ENCODE results near the gene TNNC2. TPM values are rescaled to one million over a fixed set of nuclear protein-coding genes. Genes with fewer than 3 reads are reported as not detected.

The TNNC2 gene
- total RNA-seq, 1 donor from 2014 or later = 0.61 TPM

GRCh38 chr20:45843506-45843905, 16.4 kb upstream of the TNNC2 start:
- no peaks in the 10 kb centered on the region for H3K4me1 ChIP-seq
- H3K4me3 ChIP-seq = no peak overlapping the region
- no peak for DNase-seq
- H3K27me3 ChIP-seq = no peaks in the 10 kb centered on the region
- H3K36me3 ChIP-seq = peaks cover 84% of the 10 kb centered on the region
- intact Hi-C loops (cut with DNase I) = no loop called here
- no peak for TF ChIP-seq CTCF (IDR thresholded peaks at IDR 0.05)
- no peak overlapping the region for H3K27ac ChIP-seq
- ATAC-seq = no peak
- no peaks in the 10 kb centered on the region for H3K9me3 ChIP-seq

GRCh38 chr20:45842169-45842812, 15.2 kb upstream of the TNNC2 start:
- intact Hi-C loops (cut with DNase I) = no loop called here
- Histone ChIP-seq H3K36me3 (peaks cover 83% of the 10 kb centered on the region), H3K4me3 (no peak overlapping the region), H3K4me1 (no peaks in the 10 kb centered on the region), H3K27ac (no peak overlapping the region), H3K27me3 (no peaks in the 10 kb centered on the region), H3K9me3 (no peaks in the 10 kb centered on the region)
- DNase-seq = no peak
- ATAC-seq = peak; percentile 29
- TF ChIP-seq CTCF (IDR thresholded peaks at IDR 0.05) = no peak

- H3K27me3 ChIP-seq = no peaks in the 10 kb centered on the region
- no peaks in the 10 kb centered on the region for H3K9me3 ChIP-seq
- DNase-seq (no peak), ATAC-seq (no peak)
- intact Hi-C loops (cut with DNase I) = no loop called here
- H3K36me3 ChIP-seq = peaks cover 80% of the 10 kb centered on the region
- no peak overlapping the region for H3K27ac ChIP-seq
- H3K4me3 ChIP-seq = no peak overlapping the region
- H3K4me1 ChIP-seq = no peaks in the 10 kb centered on the region
- no peak for TF ChIP-seq CTCF (IDR thresholded peaks at IDR 0.05)
These were observed 14.5 kb upstream of the TNNC2 start for GRCh38 chr20:45841407-45842129.

GRCh38 chr20:45840700-45841198, 13.6 kb upstream of the TNNC2 start:
- peaks cover 3% of the 10 kb centered on the region for H3K4me1 ChIP-seq
- ATAC-seq (peak; percentile 28), DNase-seq (no peak)
- H3K27ac ChIP-seq = no peak overlapping the region
- H3K27me3 ChIP-seq = no peaks in the 10 kb centered on the region
- intact Hi-C loops (cut with DNase I) = no loop called here
- TF ChIP-seq CTCF (IDR thresholded peaks at IDR 0.05) = no peak
- peaks cover 72% of the 10 kb centered on the region for H3K36me3 ChIP-seq
- no peak overlapping the region for H3K4me3 ChIP-seq
- no peaks in the 10 kb centered on the region for H3K9me3 ChIP-seq

GRCh38 chr20:45836841-45837240, 9.7 kb upstream of the TNNC2 start:
- no peak for TF ChIP-seq CTCF (IDR thresholded peaks at IDR 0.05)
- H3K4me3 ChIP-seq = no peak overlapping the region
- DNase-seq (no peak), ATAC-seq (no peak)
- H3K27me3 ChIP-seq = no peaks in the 10 kb centered on the region
- H3K36me3 ChIP-seq = peaks cover 33% of the 10 kb centered on the region
- H3K4me1 ChIP-seq = peaks cover 29% of the 10 kb centered on the region
- no peaks in the 10 kb centered on the region for H3K9me3 ChIP-seq
- no peak overlapping the region for H3K27ac ChIP-seq
- intact Hi-C loops (cut with DNase I) = no loop called here

All from upper lobe of right lung (tissue), 1 donor.